ENCODE data around the gene CRISPLD2. TPM values are rescaled to one million over a fixed set of nuclear protein-coding genes. Genes with fewer than 3 reads are reported as not detected.

CRISPLD2 gene
- polyA plus RNA-seq, 1 donor from 2014 or later = 0.06 TPM

GRCh38 chr16:84794626-84795025 lies 25.2 kb upstream of the CRISPLD2 start:
- H2AFZ ChIP-seq (ENCODE audit: low read depth, low read length) = no peak overlapping the region
- H3K4me3 ChIP-seq (ENCODE audit: low read length) = no peak overlapping the region
- H3K9me3 ChIP-seq (ENCODE audit: low read length) = no peaks in the 10 kb centered on the region
- H3K27me3 ChIP-seq (ENCODE audit: insufficient read depth, low read depth, low read length) = no peaks in the 10 kb centered on the region
- H3K36me3 ChIP-seq (ENCODE audit: insufficient read depth, low read length) = no peaks in the 10 kb centered on the region
- no peaks in the 10 kb centered on the region for H4K20me1 ChIP-seq (ENCODE audit: insufficient read depth)
- no peaks in the 10 kb centered on the region for H3F3A ChIP-seq (ENCODE audit: insufficient read depth, low read length, poor library complexity, severe bottlenecking)
- no peaks in the 10 kb centered on the region for H3K9me2 ChIP-seq (ENCODE audit: insufficient read depth, low read length)
- TF ChIP-seq SMC3 (conservative IDR thresholded peaks at IDR 0.05; ENCODE audit: poor library complexity) (no peak), EP300 (conservative IDR thresholded peaks at IDR 0.05; ENCODE audit: poor library complexity, severe bottlenecking) (no peak), REST (IDR thresholded peaks at IDR 0.05; ENCODE audit: borderline replicate concordance) (no peak), EZH2 (IDR thresholded peaks at IDR 0.05; ENCODE audit: borderline replicate concordance, insufficient read depth, low read length, poor library complexity, severe bottlenecking) (no peak), CTCF (IDR thresholded peaks at IDR 0.05; ENCODE audit: poor library complexity, severe bottlenecking) (no peak), MXI1 (conservative IDR thresholded peaks at IDR 0.05; ENCODE audit: poor library complexity, severe bottlenecking) (no peak), TAF1 (IDR thresholded peaks at IDR 0.05; ENCODE audit: low read depth) (no peak), POLR2AphosphoS5 (IDR thresholded peaks at IDR 0.05) (no peak), RAD21 (conservative IDR thresholded peaks at IDR 0.05) (no peak)
- H3K9ac ChIP-seq (ENCODE audit: low read length) = no peak overlapping the region
- no peaks in the 10 kb centered on the region for H3K79me2 ChIP-seq (replicated peaks; ENCODE audit: insufficient read depth, low read length)
- H3K4me2 ChIP-seq (ENCODE audit: low read length) = no peak overlapping the region
- no peak overlapping the region for H3K27ac ChIP-seq (ENCODE audit: low read length)

GRCh38 chr16:84795329-84796053 lies 24.3 kb upstream of the CRISPLD2 start:
- no peak overlapping the region for H2AFZ ChIP-seq (ENCODE audit: low read depth, low read length)

More at GRCh38 chr16:84795329-84796053, 24.3 kb upstream of the CRISPLD2 start:
- Histone ChIP-seq H3K27me3 (ENCODE audit: insufficient read depth, low read depth, low read length) (no peaks in the 10 kb centered on the region), H4K20me1 (ENCODE audit: insufficient read depth) (no peaks in the 10 kb centered on the region), H3K9me3 (ENCODE audit: low read length) (no peaks in the 10 kb centered on the region), H3K27ac (ENCODE audit: low read length) (no peak overlapping the region), H3K9me2 (ENCODE audit: insufficient read depth, low read length) (no peaks in the 10 kb centered on the region), H3K4me2 (ENCODE audit: low read length) (no peak overlapping the region), H3K4me3 (ENCODE audit: low read length) (no peak overlapping the region), H3K79me2 (replicated peaks; ENCODE audit: insufficient read depth, low read length) (no peaks in the 10 kb centered on the region), H3F3A (ENCODE audit: insufficient read depth, low read length, poor library complexity, severe bottlenecking) (no peaks in the 10 kb centered on the region), H3K9ac (ENCODE audit: low read length) (no peak overlapping the region), H3K36me3 (ENCODE audit: insufficient read depth, low read length) (no peaks in the 10 kb centered on the region)
- TF ChIP-seq REST (IDR thresholded peaks at IDR 0.05; ENCODE audit: borderline replicate concordance) (no peak), EZH2 (IDR thresholded peaks at IDR 0.05; ENCODE audit: borderline replicate concordance, insufficient read depth, low read length, poor library complexity, severe bottlenecking) (no peak), POLR2AphosphoS5 (IDR thresholded peaks at IDR 0.05) (no peak), CTCF (IDR thresholded peaks at IDR 0.05; ENCODE audit: poor library complexity, severe bottlenecking) (no peak), MXI1 (conservative IDR thresholded peaks at IDR 0.05; ENCODE audit: poor library complexity, severe bottlenecking) (no peak), EP300 (conservative IDR thresholded peaks at IDR 0.05; ENCODE audit: poor library complexity, severe bottlenecking) (no peak), TAF1 (IDR thresholded peaks at IDR 0.05; ENCODE audit: low read depth) (no peak), SMC3 (conservative IDR thresholded peaks at IDR 0.05; ENCODE audit: poor library complexity) (no peak), RAD21 (conservative IDR thresholded peaks at IDR 0.05) (no peak)
